Measurements from ENCODE around the gene SLC30A5. TPM values are rescaled to one million over a fixed set of nuclear protein-coding genes. Genes with fewer than 3 reads are reported as not detected.

Gene SLC30A5
- total and polyA plus RNA-seq, 10 of the 15 experiments (the other 5 are each of a cell fraction or from before 2014, with no cell fraction given), result 14.7 to 67.9 (median 38.4) TPM

- CTCF ChIA-PET, result interaction anchor here (0.6 to 2.2 kb wide), 3 partner anchors 23 to 783 kb away, joined by 3 to 6 read pairs (median 4); partner anchors contain the start of gene SLC30A5
- POLR2A ChIA-PET, result interaction anchor here (0.6 to 1.0 kb wide), 2 partner anchors 15 to 51 kb away, joined by 3 to 4 read pairs; no protein-coding TSS in a partner anchor
- Histone ChIP-seq H3K27me3 (replicated peaks in 1 of 2; ENCODE audit: control insufficient read depth in 2 of 2, insufficient read depth in 2 of 2, low read length in 1 of 2) (no peaks in the 10 kb centered on the region), H3K27ac (ENCODE audit: control insufficient read depth, insufficient read depth) (no peak overlapping the region), H4K20me1 (ENCODE audit: control insufficient read depth, insufficient read depth) (no peaks in the 10 kb centered on the region), H3K4me3 (no peak overlapping the region), H3K9me3 (replicated peaks; ENCODE audit: control insufficient read depth, insufficient read depth, low read length) (no peaks in the 10 kb centered on the region), H3K79me2 (ENCODE audit: control insufficient read depth, insufficient read depth, low read length) (no peaks in the 10 kb centered on the region), H3K36me3 (ENCODE audit: control insufficient read depth in 2 of 2, insufficient read depth in 2 of 2, low read length in 1 of 2) (no peaks in the 10 kb centered on the region), H3K9ac (ENCODE audit: control insufficient read depth, insufficient read depth, low read length) (no peak overlapping the region), H3K4me1 (ENCODE audit: control insufficient read depth, insufficient read depth, low read length) (no peaks in the 10 kb centered on the region), H3K4me2 (ENCODE audit: control insufficient read depth, insufficient read depth) (no peak overlapping the region), H2AFZ (ENCODE audit: control insufficient read depth, low read depth, low read length) (no peak overlapping the region)
- ATAC-seq, result no peak
- RAD21 ChIA-PET (ENCODE audit: unreplicated experiment), result no interaction called here
- no TSS peak for BruUV-seq (replicated peaks)
- in situ Hi-C loops (cut with MboI), result no loop called here
- WGBS (ENCODE audit: insufficient coverage, insufficient replicate concordance, low lambda C conversion rate, missing lambda C conversion rate), result 0% methylated on average over 2 of the region's 2 CpGs
- DNase-seq (ENCODE audit: low read depth, low spot score), result no peak
- TF ChIP-seq ZNF24 (IDR thresholded peaks at IDR 0.05), result no peak
- no peak for TF ChIP-seq SRF (IDR thresholded peaks at IDR 0.05; ENCODE audit: low read depth in 2 of 2, low read length in 2 of 2)
- TF ChIP-seq CHD2 (IDR thresholded peaks at IDR 0.05; ENCODE audit: borderline replicate concordance, low read depth, low read length), result no peak
- TF ChIP-seq NFIC (IDR thresholded peaks at IDR 0.05; ENCODE audit: low read depth, low read length), result no peak
- TF ChIP-seq SUPT20H (IDR thresholded peaks at IDR 0.05; ENCODE audit: borderline replicate concordance, control insufficient read depth, low read depth, low read length), result no peak
- no peak for TF ChIP-seq POLR2AphosphoS2 (IDR thresholded peaks at IDR 0.05; ENCODE audit: low read depth, low read length)
- TF ChIP-seq SMAD1 (IDR thresholded peaks at IDR 0.05; ENCODE audit: low read depth, partially characterized antibody), result no peak
- no peak for TF ChIP-seq WRNIP1 (IDR thresholded peaks at IDR 0.05; ENCODE audit: borderline replicate concordance, low read depth, low read length)
- no peak for FAIRE-seq
- SMC1A ChIA-PET (ENCODE audit: uncharacterized antibody, unreplicated experiment), result interaction anchor here (1.0 kb wide), 1 partner anchor 21 kb away, joined by 3 read pairs; no protein-coding TSS in a partner anchor
- intact Hi-C loops (cut with micrococcal nuclease; ENCODE audit: unreplicated experiment), result no loop called here
Measured at GRCh38 chr5:69049796-69050195, 44.0 kb upstream of the SLC30A5 start.

Data from GM12878 (cell line).